ENCODE results near the gene PELO.

The PELO gene

GRCh38 chr5:52776116-52776515, 11.6 kb upstream of the PELO start:
- DNase-seq (ENCODE audit: low read depth): no peak
- no peak overlapping the region for H3K4me3 ChIP-seq (ENCODE audit: low read depth, low read length)
- TF ChIP-seq MYC (IDR thresholded peaks at IDR 0.05; ENCODE audit: low read depth, low read length) (no peak), POLR2A (IDR thresholded peaks at IDR 0.05; ENCODE audit: extremely low read depth, insufficient read length) (no peak)
- TF ChIP-seq, protein P1, sequence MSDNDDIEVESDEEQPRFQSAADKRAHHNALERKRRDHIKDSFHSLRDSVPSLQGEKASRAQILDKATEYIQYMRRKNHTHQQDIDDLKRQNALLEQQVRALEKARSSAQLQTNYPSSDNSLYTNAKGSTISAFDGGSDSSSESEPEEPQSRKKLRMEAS (IDR thresholded peaks at IDR 0.05; ENCODE audit: low read depth, low read length): no peak
- TF ChIP-seq, protein P2, sequence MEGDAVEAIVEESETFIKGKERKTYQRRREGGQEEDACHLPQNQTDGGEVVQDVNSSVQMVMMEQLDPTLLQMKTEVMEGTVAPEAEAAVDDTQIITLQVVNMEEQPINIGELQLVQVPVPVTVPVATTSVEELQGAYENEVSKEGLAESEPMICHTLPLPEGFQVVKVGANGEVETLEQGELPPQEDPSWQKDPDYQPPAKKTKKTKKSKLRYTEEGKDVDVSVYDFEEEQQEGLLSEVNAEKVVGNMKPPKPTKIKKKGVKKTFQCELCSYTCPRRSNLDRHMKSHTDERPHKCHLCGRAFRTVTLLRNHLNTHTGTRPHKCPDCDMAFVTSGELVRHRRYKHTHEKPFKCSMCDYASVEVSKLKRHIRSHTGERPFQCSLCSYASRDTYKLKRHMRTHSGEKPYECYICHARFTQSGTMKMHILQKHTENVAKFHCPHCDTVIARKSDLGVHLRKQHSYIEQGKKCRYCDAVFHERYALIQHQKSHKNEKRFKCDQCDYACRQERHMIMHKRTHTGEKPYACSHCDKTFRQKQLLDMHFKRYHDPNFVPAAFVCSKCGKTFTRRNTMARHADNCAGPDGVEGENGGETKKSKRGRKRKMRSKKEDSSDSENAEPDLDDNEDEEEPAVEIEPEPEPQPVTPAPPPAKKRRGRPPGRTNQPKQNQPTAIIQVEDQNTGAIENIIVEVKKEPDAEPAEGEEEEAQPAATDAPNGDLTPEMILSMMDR (IDR thresholded peaks at IDR 0.05; ENCODE audit: low read depth, low read length): no peak

DNA sequence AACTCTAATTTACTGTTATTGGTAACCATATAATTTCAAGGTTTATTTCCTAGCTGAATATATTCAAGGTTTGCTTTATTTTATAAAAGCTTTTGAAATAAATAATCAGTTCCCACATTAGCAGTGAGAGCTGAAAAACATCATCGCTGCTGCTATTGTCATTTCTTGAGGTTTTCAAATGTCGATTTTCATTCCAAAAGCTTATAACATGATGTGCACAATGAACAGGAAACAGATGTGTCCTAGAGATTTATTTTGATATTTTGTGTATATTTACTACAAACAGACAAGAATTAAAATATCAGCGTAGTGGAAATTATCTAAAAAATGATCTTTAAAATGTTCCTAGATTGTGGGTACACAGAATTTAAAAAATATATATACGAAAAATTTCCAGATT, 10.5 kb upstream of the PELO start:
- no peak for DNase-seq (ENCODE audit: low read depth)
- H3K4me3 ChIP-seq (ENCODE audit: low read depth, low read length): no peak overlapping the region
- TF ChIP-seq, protein P1 (IDR thresholded peaks at IDR 0.05; ENCODE audit: low read depth, low read length): no peak
- TF ChIP-seq POLR2A (IDR thresholded peaks at IDR 0.05; ENCODE audit: extremely low read depth, insufficient read length) (no peak), MYC (IDR thresholded peaks at IDR 0.05; ENCODE audit: low read depth, low read length) (no peak)
- TF ChIP-seq, protein P2 (IDR thresholded peaks at IDR 0.05; ENCODE audit: low read depth, low read length): no peak

- TF ChIP-seq, protein P2 (IDR thresholded peaks at IDR 0.05; ENCODE audit: low read depth, low read length): no peak
- TF ChIP-seq MYC (IDR thresholded peaks at IDR 0.05; ENCODE audit: low read depth, low read length) (no peak), POLR2A (IDR thresholded peaks at IDR 0.05; ENCODE audit: extremely low read depth, insufficient read length) (no peak)
- TF ChIP-seq, protein P1 (IDR thresholded peaks at IDR 0.05; ENCODE audit: low read depth, low read length): no peak
- no peak overlapping the region for H3K4me3 ChIP-seq (ENCODE audit: low read depth, low read length)
- DNase-seq (ENCODE audit: low read depth): no peak
Measured at GRCh38 chr5:52778781-52779180, 8.9 kb upstream of the PELO start.

GRCh38 chr5:52779213-52779612, 8.5 kb upstream of the PELO start:
- H3K4me3 ChIP-seq (ENCODE audit: low read depth, low read length): no peak overlapping the region
- no peak for DNase-seq (ENCODE audit: low read depth)
- TF ChIP-seq, protein P2 (IDR thresholded peaks at IDR 0.05; ENCODE audit: low read depth, low read length): no peak
- no peak for TF ChIP-seq MYC (IDR thresholded peaks at IDR 0.05; ENCODE audit: low read depth, low read length)
- TF ChIP-seq, protein P1 (IDR thresholded peaks at IDR 0.05; ENCODE audit: low read depth, low read length): no peak
- TF ChIP-seq POLR2A (IDR thresholded peaks at IDR 0.05; ENCODE audit: extremely low read depth, insufficient read length): no peak

DNA sequence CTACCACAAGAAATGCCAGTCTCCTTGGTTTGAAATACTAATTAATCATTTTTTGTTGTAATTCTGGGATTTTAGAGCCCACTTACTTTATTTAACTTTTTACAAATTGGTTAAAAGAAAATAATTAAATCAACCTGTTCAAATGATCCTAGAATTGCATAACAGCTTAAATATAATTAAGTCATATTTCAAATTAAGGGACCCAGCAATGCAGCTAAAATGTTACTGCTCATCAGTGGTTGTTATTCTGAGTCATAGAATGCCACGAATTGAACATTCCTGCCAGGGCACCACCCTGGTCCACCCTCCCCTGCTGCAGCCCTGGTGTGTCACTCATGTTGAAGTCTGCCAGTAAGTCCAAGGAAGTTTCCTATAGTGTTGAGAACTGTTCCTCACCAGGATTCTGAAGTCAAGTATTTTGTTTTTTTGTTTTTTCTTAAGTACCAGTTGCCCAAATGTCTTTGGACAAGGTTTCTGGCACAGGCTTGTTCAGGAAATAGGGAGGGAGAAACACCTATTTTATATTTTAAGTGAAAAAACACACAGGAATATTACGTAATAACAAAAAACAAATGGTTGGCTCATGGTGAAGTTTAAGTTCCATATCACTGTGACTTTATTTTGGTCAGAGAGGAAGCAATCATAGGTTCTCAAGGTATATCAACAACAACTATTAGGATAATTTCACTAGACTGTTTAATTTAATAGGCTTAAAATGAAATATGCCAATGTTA, 4.3 kb upstream of the PELO start:
- TF ChIP-seq, protein P1 (IDR thresholded peaks at IDR 0.05; ENCODE audit: low read depth, low read length): no peak
- TF ChIP-seq, protein P2 (IDR thresholded peaks at IDR 0.05; ENCODE audit: low read depth, low read length): no peak
- no peak for TF ChIP-seq MYC (IDR thresholded peaks at IDR 0.05; ENCODE audit: low read depth, low read length)
- TF ChIP-seq POLR2A (IDR thresholded peaks at IDR 0.05; ENCODE audit: extremely low read depth, insufficient read length): no peak
- H3K4me3 ChIP-seq (ENCODE audit: low read depth, low read length): no peak overlapping the region
- DNase-seq (ENCODE audit: low read depth): peak; percentile 37
